Measurements from ENCODE around the gene SMYD2. TPM values are rescaled to one million over a fixed set of nuclear protein-coding genes. Genes with fewer than 3 reads are reported as not detected.

SMYD2 gene
- total RNA-seq, 1 donor from 2014 or later, result 41.6 TPM

GRCh38 chr1:214364786-214365295 is 83.9 kb downstream of the SMYD2 start:
- intact Hi-C loops (cut with DNase I), result no loop called here
- H3K9me3 ChIP-seq, result no peaks in the 10 kb centered on the region
- DNase-seq, result no peak
- H3K4me1 ChIP-seq, result no peaks in the 10 kb centered on the region
- no peak for TF ChIP-seq CTCF (IDR thresholded peaks at IDR 0.05)
- no peak for ATAC-seq
- no peak overlapping the region for H3K4me3 ChIP-seq
- H3K27ac ChIP-seq, result no peak overlapping the region
- H3K27me3 ChIP-seq (ENCODE audit: low read depth), result no peaks in the 10 kb centered on the region
- H3K36me3 ChIP-seq, result peaks cover 44% of the 10 kb centered on the region

DNA sequence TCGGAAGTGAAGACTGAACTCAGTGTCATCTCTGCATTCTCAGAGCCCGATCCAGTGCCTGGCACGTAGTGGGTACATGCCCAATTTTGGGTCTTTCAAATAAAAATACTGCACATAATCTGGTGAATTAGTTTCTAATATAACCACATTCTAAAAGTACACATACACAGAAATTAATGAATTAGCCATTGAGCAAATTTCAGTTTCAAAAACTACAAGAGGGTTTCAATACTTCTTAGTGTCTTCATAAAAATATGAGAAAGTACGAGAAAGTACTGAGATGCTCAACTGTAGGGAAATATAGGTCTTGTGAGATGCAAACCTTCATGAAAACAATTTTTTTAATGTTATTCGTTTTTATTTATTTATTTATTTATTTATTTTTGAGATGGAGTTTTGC is 86.9 kb downstream of the SMYD2 start:
- no peak overlapping the region for H3K4me3 ChIP-seq
- intact Hi-C loops (cut with DNase I), result no loop called here
- H3K4me1 ChIP-seq, result no peaks in the 10 kb centered on the region
- no peaks in the 10 kb centered on the region for H3K27me3 ChIP-seq (ENCODE audit: low read depth)
- ATAC-seq, result no peak
- no peak overlapping the region for H3K27ac ChIP-seq
- no peak for DNase-seq
- H3K36me3 ChIP-seq, result peaks cover 39% of the 10 kb centered on the region
- no peaks in the 10 kb centered on the region for H3K9me3 ChIP-seq
- TF ChIP-seq CTCF (IDR thresholded peaks at IDR 0.05), result no peak

DNA sequence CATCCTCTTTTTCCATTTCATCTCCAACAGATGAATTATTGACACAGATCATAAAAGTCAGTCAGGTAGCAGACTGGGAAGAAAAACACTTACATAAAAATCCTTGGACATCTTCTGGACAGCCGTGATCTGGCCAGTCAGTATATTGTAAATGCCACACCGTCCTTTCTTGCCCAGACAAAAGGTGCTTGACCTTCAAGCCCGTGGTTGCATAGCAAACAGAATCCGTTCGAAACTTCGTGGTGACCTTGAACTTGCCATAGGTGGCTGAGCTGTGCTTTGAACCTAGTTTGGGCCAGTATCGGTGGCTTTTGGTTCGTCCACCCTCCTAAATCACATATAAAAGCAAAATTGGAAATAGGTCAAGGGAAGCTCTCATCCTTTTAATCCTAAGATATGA is 88.4 kb downstream of the SMYD2 start:
- intact Hi-C loops (cut with DNase I), result no loop called here
- ATAC-seq (no peak), DNase-seq (no peak)
- no peaks in the 10 kb centered on the region for H3K27me3 ChIP-seq (ENCODE audit: low read depth)
- TF ChIP-seq CTCF (IDR thresholded peaks at IDR 0.05), result no peak
- H3K9me3 ChIP-seq, result no peaks in the 10 kb centered on the region
- no peaks in the 10 kb centered on the region for H3K4me1 ChIP-seq
- H3K27ac ChIP-seq, result no peak overlapping the region
- H3K36me3 ChIP-seq, result peaks cover 26% of the 10 kb centered on the region
- no peak overlapping the region for H3K4me3 ChIP-seq

- no peak for TF ChIP-seq CTCF (IDR thresholded peaks at IDR 0.05)
- no peak overlapping the region for H3K27ac ChIP-seq
- no peaks in the 10 kb centered on the region for H3K4me1 ChIP-seq
- H3K9me3 ChIP-seq, result no peaks in the 10 kb centered on the region
- H3K36me3 ChIP-seq, result peaks cover 25% of the 10 kb centered on the region
- intact Hi-C loops (cut with DNase I), result no loop called here
- DNase-seq, result no peak
- ATAC-seq, result no peak
- H3K4me3 ChIP-seq, result no peak overlapping the region
- H3K27me3 ChIP-seq (ENCODE audit: low read depth), result no peaks in the 10 kb centered on the region
These were observed 89.7 kb downstream of the SMYD2 start for GRCh38 chr1:214370615-214371014.

GRCh38 chr1:214372092-214372491 is 91.1 kb downstream of the SMYD2 start:
- intact Hi-C loops (cut with DNase I), result no loop called here

More at GRCh38 chr1:214372092-214372491, 91.1 kb downstream of the SMYD2 start:
- H3K36me3 ChIP-seq, result peaks cover 29% of the 10 kb centered on the region
- DNase-seq (no peak), ATAC-seq (no peak)
- H3K27me3 ChIP-seq (ENCODE audit: low read depth), result no peaks in the 10 kb centered on the region
- H3K27ac ChIP-seq, result no peak overlapping the region
- H3K4me1 ChIP-seq, result no peaks in the 10 kb centered on the region
- no peak for TF ChIP-seq CTCF (IDR thresholded peaks at IDR 0.05)
- H3K9me3 ChIP-seq, result no peaks in the 10 kb centered on the region
- no peak overlapping the region for H3K4me3 ChIP-seq

All from lower lobe of right lung (tissue), 2 donors.